Iris pigment epithelial cell (primary cell): ENCODE results near the gene BCLAF3.

Experiments used
- DNase-seq: peaks from one replicate; pipeline ENCODE4 v3.0.0-alpha.2; 2011; ENCODE audit warnings: low read depth

BCLAF3 gene

GRCh38 chrX:19966056-19966455 lies 24.8 kb downstream of the BCLAF3 start:
- DNase-seq = no peak

- DNase-seq = peak; percentile 1
Measured at GRCh38 chrX:19964017-19964710, 26.7 kb downstream of the BCLAF3 start.

GRCh38 chrX:19960913-19961312 lies 29.9 kb downstream of the BCLAF3 start:
- DNase-seq = no peak

GRCh38 chrX:19958552-19959486 lies 32.0 kb downstream of the BCLAF3 start:
- peak; percentile 17 for DNase-seq

- DNase-seq = no peak
Measured at GRCh38 chrX:19956923-19957322, 33.9 kb downstream of the BCLAF3 start.

- no peak for DNase-seq
Measured at GRCh38 chrX:19956306-19956705, 34.6 kb downstream of the BCLAF3 start.

- no peak for DNase-seq
Measured at GRCh38 chrX:19955306-19955705, 35.6 kb downstream of the BCLAF3 start.

- peak; percentile 8 for DNase-seq
Measured at GRCh38 chrX:19954335-19955096, 36.3 kb downstream of the BCLAF3 start.

- no peak for DNase-seq
Measured at GRCh38 chrX:19953145-19953544, 37.7 kb downstream of the BCLAF3 start.

GRCh38 chrX:19949340-19949739 lies 41.5 kb downstream of the BCLAF3 start:
- no peak for DNase-seq

GRCh38 chrX:19947612-19948011 lies 43.2 kb downstream of the BCLAF3 start:
- no peak for DNase-seq
